Loucy (cell line): ENCODE measurements around the gene RUFY1.
"Not testable (repeated sequence)": the region's sequence is repeated elsewhere in the genome, so short reads cannot be mapped to it uniquely, and the experiment has no call there.

Experiments used
- H2AFZ ChIP-seq: fragments of 200-600 bp; sonication (generic); 2 replicates; pipeline ENCODE4 v1.6.0; 2016; ENCODE audit warnings: antibody characterized with exemption, mild to moderate bottlenecking, low read length, moderate library complexity
- H3F3A ChIP-seq: fragments of 200-600 bp; 2 replicates; pipeline ENCODE4 v1.6.0; 2016; ENCODE audit warnings: antibody characterized with exemption, low read depth, mild to moderate bottlenecking
- H3K27me3 ChIP-seq: fragments of 200-600 bp; sonication (generic); 2 replicates; pipeline ENCODE4 v1.6.1; 2014; ENCODE audit warnings: low read length, mild to moderate bottlenecking; ENCODE audit not compliant: insufficient read depth, poor library complexity, severe bottlenecking
- H3K36me3 ChIP-seq: fragments of 200-600 bp; sonication (generic); 2 replicates; pipeline ENCODE4 v1.6.1; 2016; ENCODE audit warnings: low read length; ENCODE audit not compliant: insufficient read depth
- H3K4me1 ChIP-seq: fragments of 200-600 bp; sonication (generic); 2 replicates; pipeline ENCODE4 v1.5.1; 2014; ENCODE audit warnings: low read length, mild to moderate bottlenecking; ENCODE audit not compliant: insufficient read depth, poor library complexity, severe bottlenecking
- H3K4me2 ChIP-seq: fragments of 200-600 bp; sonication (generic); 2 replicates; pipeline ENCODE4 v1.6.0; 2014; ENCODE audit warnings: antibody characterized with exemption, low read length, low read depth, mild to moderate bottlenecking; ENCODE audit not compliant: poor library complexity, severe bottlenecking
- H3K4me3 ChIP-seq: fragments of 200-600 bp; sonication (generic); 2 replicates; pipeline ENCODE4 v1.5.1; 2014; ENCODE audit warnings: low read length, mild to moderate bottlenecking, mixed read lengths; ENCODE audit not compliant: poor library complexity, severe bottlenecking
- H3K79me2 ChIP-seq: fragments of 200-600 bp; sonication (generic); 2 replicates; pipeline ENCODE4 v1.6.1; 2014; ENCODE audit warnings: low read length; ENCODE audit not compliant: insufficient read depth
- H3K9ac ChIP-seq: fragments of 200-600 bp; sonication (generic); 2 replicates; pipeline ENCODE4 v1.6.0; 2014; ENCODE audit warnings: mild to moderate bottlenecking, low read depth, low read length, moderate library complexity; ENCODE audit not compliant: poor library complexity, severe bottlenecking
- H3K9me2 ChIP-seq: fragments of 200-600 bp; sonication (generic); replicated peaks from 2 replicates; pipeline ENCODE4 v1.6.1; 2016; ENCODE audit warnings: low read depth, low read length, mixed read lengths
- H3K9me3 ChIP-seq: fragments of 200-600 bp; sonication (generic); 2 replicates; pipeline ENCODE4 v1.6.1; 2014; ENCODE audit warnings: mild to moderate bottlenecking, antibody characterized with exemption, low read length, low read depth; ENCODE audit not compliant: insufficient read depth
- H4K20me1 ChIP-seq: fragments of 200-600 bp; sonication (generic); 2 replicates; pipeline ENCODE4 v1.6.0; 2014; ENCODE audit warnings: antibody characterized with exemption, low read length, mild to moderate bottlenecking; ENCODE audit not compliant: insufficient read depth, poor library complexity, severe bottlenecking
- EZH2phosphoT487 ChIP-seq: fragments of 200-600 bp; IDR thresholded peaks from 2 replicates; pipeline ENCODE4 v1.6.1; 2018; ENCODE audit warnings: antibody characterized with exemption, mild to moderate bottlenecking, moderate library complexity, borderline replicate concordance
- TF ChIP-seq, protein P1 (sequence below): fragments of 200-600 bp; sonication (generic); conservative IDR thresholded peaks from 2 replicates; pipeline ENCODE4 v1.5.1; 2014; ENCODE audit warnings: mild to moderate bottlenecking, antibody characterized with exemption, low read length

The RUFY1 gene

GRCh38 chr5:179518369-179518768, 32.0 kb upstream of the RUFY1 start:
- H3F3A ChIP-seq, H3K36me3 ChIP-seq, H3K4me2 ChIP-seq, H3K79me2 ChIP-seq, H3K27me3 ChIP-seq, H3K4me1 ChIP-seq, H3K9me2 ChIP-seq, H4K20me1 ChIP-seq, H3K9ac ChIP-seq, H3K9me3 ChIP-seq, H3K4me3 ChIP-seq, H2AFZ ChIP-seq: not testable (repeated sequence)

DNA sequence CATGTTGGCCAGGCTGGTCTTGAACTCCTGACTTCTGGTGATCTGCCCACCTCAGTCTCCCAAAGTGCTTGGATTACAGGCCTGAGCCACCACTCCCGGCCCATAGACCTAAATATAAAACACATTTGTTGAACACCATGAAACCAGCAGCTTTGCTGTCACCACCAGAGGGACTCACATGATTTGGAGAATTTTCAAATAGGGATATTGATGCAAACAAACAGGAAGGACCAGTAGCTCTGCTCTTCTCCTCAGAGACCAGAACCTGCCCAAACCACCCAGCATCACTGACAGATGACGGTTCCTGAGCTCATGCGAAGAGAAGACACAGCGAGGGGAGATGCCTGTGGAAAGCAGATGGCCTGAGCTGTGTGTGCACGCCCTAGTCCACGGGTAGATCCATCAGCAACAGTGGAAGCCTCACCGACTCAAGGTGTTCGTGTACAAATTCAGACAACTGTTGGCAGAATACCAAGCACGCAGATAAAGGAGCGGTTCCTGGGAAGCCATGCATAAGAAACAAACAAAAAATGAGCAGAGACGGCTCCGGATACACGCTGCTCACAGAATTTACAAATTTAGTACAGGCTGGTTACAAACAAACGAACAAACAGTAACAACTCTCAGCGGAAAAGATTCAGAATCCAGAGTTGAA, 30.8 kb upstream of the RUFY1 start:
- not testable (repeated sequence) for H2AFZ ChIP-seq, H3K4me2 ChIP-seq, H3K9me2 ChIP-seq, H3F3A ChIP-seq, H3K27me3 ChIP-seq, H4K20me1 ChIP-seq, H3K36me3 ChIP-seq, H3K4me1 ChIP-seq, H3K9ac ChIP-seq, H3K79me2 ChIP-seq, H3K4me3 ChIP-seq, H3K9me3 ChIP-seq

- H3K79me2 ChIP-seq, H2AFZ ChIP-seq, H3K4me2 ChIP-seq, H3K27me3 ChIP-seq, H3K4me1 ChIP-seq, H3K9me3 ChIP-seq, H4K20me1 ChIP-seq, H3K9ac ChIP-seq, H3K36me3 ChIP-seq, H3K9me2 ChIP-seq, H3F3A ChIP-seq, H3K4me3 ChIP-seq: not testable (repeated sequence)
Measured at GRCh38 chr5:179522107-179522506, 28.2 kb upstream of the RUFY1 start.

DNA sequence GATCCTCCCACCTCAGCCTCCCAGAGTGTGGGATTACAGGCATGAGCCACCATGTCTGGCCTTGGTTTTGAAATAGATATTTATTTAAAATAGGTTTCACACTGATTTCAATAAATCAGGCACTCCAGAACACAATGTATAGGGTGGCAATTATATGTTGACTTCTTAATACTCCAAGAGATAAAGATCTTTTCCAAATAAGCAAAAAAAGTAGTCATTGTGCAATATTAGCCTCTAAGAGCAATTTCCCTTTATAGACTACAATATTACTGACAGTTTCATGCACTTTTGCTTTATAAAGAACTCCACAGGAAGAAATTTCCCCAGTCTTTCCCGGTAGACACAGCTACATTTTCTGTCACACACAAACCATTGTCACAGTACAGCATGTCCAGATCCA, 23.4 kb upstream of the RUFY1 start:
- no peak overlapping the region for H3K4me3 ChIP-seq
- no peak overlapping the region for H3K9ac ChIP-seq
- no peaks in the 10 kb centered on the region for H3K36me3 ChIP-seq
- no peaks in the 10 kb centered on the region for H3K27me3 ChIP-seq
- no peak overlapping the region for H2AFZ ChIP-seq
- H4K20me1 ChIP-seq, result no peaks in the 10 kb centered on the region
- no peaks in the 10 kb centered on the region for H3K79me2 ChIP-seq
- H3K4me1 ChIP-seq, result no peaks in the 10 kb centered on the region
- no peak overlapping the region for H3K4me2 ChIP-seq
- no peaks in the 10 kb centered on the region for H3F3A ChIP-seq
- H3K9me3 ChIP-seq, result no peaks in the 10 kb centered on the region
- no peaks in the 10 kb centered on the region for H3K9me2 ChIP-seq
- TF ChIP-seq, protein P1, sequence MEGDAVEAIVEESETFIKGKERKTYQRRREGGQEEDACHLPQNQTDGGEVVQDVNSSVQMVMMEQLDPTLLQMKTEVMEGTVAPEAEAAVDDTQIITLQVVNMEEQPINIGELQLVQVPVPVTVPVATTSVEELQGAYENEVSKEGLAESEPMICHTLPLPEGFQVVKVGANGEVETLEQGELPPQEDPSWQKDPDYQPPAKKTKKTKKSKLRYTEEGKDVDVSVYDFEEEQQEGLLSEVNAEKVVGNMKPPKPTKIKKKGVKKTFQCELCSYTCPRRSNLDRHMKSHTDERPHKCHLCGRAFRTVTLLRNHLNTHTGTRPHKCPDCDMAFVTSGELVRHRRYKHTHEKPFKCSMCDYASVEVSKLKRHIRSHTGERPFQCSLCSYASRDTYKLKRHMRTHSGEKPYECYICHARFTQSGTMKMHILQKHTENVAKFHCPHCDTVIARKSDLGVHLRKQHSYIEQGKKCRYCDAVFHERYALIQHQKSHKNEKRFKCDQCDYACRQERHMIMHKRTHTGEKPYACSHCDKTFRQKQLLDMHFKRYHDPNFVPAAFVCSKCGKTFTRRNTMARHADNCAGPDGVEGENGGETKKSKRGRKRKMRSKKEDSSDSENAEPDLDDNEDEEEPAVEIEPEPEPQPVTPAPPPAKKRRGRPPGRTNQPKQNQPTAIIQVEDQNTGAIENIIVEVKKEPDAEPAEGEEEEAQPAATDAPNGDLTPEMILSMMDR, result no peak
- TF ChIP-seq EZH2phosphoT487, result no peak
